ENCODE results near the gene SPTLC3.
A peak's percentile ranks its signal among the peaks of the same experiment; 100 is the strongest.

SPTLC3 gene

GRCh38 chr20:13101706-13102105 lies 92.9 kb downstream of the SPTLC3 start:
- no peak for DNase-seq

GRCh38 chr20:13102237-13102636 lies 93.5 kb downstream of the SPTLC3 start:
- no peak for DNase-seq

GRCh38 chr20:13102694-13103093 lies 93.9 kb downstream of the SPTLC3 start:
- DNase-seq, result no peak

GRCh38 chr20:13105039-13105438 lies 96.3 kb downstream of the SPTLC3 start:
- no peak for DNase-seq

GRCh38 chr20:13105864-13106457 lies 97.2 kb downstream of the SPTLC3 start:
- peak; percentile 13 to 32 for DNase-seq

- no peak for DNase-seq
Measured at GRCh38 chr20:13109658-13110057, 100.9 kb downstream of the SPTLC3 start.

- no peak for DNase-seq
Measured at GRCh38 chr20:13110796-13111195, 102.0 kb downstream of the SPTLC3 start.

GRCh38 chr20:13111249-13111911 lies 102.6 kb downstream of the SPTLC3 start:
- peak in 1 of 2 experiments; percentile 13 for DNase-seq

GRCh38 chr20:13113731-13114130 lies 105.0 kb downstream of the SPTLC3 start:
- no peak for DNase-seq

GRCh38 chr20:13117200-13117599 lies 108.4 kb downstream of the SPTLC3 start:
- no peak for DNase-seq

- no peak for DNase-seq
Measured at GRCh38 chr20:13118676-13119075, 109.9 kb downstream of the SPTLC3 start.

GRCh38 chr20:13119583-13119982 lies 110.8 kb downstream of the SPTLC3 start:
- DNase-seq, result peak; percentile 59 to 70

GRCh38 chr20:13120471-13120870 lies 111.7 kb downstream of the SPTLC3 start:
- no peak for DNase-seq

GRCh38 chr20:13121840-13122515 lies 113.2 kb downstream of the SPTLC3 start:
- no peak for DNase-seq

GRCh38 chr20:13125486-13125885 lies 116.7 kb downstream of the SPTLC3 start:
- DNase-seq, result no peak

GRCh38 chr20:13128173-13128572 lies 119.4 kb downstream of the SPTLC3 start:
- no peak for DNase-seq

- DNase-seq, result no peak
Measured at GRCh38 chr20:13130061-13130706, 121.4 kb downstream of the SPTLC3 start.

- no peak for DNase-seq
Measured at GRCh38 chr20:13130707-13131103, 121.9 kb downstream of the SPTLC3 start.

GRCh38 chr20:13131688-13132087 lies 122.9 kb downstream of the SPTLC3 start:
- no peak for DNase-seq

- no peak for DNase-seq
Measured at GRCh38 chr20:13139459-13140150, 130.8 kb downstream of the SPTLC3 start.

- no peak for DNase-seq
Measured at GRCh38 chr20:13140201-13140600, 131.4 kb downstream of the SPTLC3 start.

- DNase-seq, result no peak
Measured at GRCh38 chr20:13140775-13141174, 132.0 kb downstream of the SPTLC3 start.

- DNase-seq, result no peak
Measured at GRCh38 chr20:13141546-13141945, 132.8 kb downstream of the SPTLC3 start.

All from NCI-H2081 (cell line).